ENCODE measurements around the gene SPG21.

SPG21 gene

DNA sequence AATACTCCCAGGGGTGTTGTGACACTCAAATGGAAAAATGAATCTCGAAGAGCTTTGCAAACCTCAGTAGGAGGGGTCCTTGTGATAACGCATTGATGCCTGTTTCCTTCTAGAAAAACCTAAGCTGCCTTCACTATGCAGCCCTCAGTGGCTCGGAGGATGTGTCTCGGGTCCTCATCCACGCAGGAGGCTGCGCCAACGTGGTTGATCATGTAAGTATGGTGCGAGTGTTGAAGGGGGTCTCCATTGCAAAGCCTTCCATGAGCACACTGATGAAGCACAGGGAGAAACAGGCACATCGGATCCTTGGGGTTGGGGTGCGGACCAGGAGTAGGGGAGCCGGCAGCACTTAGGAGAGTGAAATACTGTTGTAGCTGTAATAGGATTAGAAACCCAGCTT, 55.7 kb downstream of the SPG21 start:
- DNase-seq = no peak
- H3K36me3 Mint-ChIP-seq (ENCODE audit: low read depth) = no peaks in the 10 kb centered on the region
- H3K4me1 Mint-ChIP-seq (ENCODE audit: low read depth) = no peaks in the 10 kb centered on the region
- no peaks in the 10 kb centered on the region for H3K9me3 Mint-ChIP-seq
- no peaks in the 10 kb centered on the region for H3K27me3 Mint-ChIP-seq
- H3K4me3 Mint-ChIP-seq = no peak overlapping the region
- no peak overlapping the region for H3K27ac Mint-ChIP-seq

DNA sequence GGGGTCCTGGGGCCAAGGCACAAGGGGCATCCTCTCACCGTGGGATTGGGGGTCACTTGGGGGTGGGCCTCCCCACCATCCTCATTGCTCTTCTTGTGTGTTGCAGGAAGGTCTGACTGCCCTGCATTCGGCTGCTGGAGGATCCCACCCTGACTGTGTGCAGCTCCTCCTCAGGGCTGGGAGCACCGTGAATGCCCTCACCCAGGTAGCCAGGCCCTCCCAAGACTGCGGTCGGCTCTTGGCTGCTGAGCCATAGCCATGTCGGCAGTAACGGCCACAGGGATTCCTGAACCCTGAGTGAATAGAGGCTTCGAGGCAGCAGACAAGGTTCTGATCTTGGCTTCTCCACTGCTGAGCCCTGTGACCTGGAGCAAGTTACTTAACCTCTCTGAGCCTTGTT, 58.3 kb downstream of the SPG21 start:
- Mint-ChIP-seq H3K4me3 (no peak overlapping the region), H3K36me3 (ENCODE audit: low read depth) (no peaks in the 10 kb centered on the region), H3K27me3 (no peaks in the 10 kb centered on the region), H3K27ac (no peak overlapping the region), H3K9me3 (no peaks in the 10 kb centered on the region), H3K4me1 (ENCODE audit: low read depth) (no peaks in the 10 kb centered on the region)
- DNase-seq = no peak

DNA sequence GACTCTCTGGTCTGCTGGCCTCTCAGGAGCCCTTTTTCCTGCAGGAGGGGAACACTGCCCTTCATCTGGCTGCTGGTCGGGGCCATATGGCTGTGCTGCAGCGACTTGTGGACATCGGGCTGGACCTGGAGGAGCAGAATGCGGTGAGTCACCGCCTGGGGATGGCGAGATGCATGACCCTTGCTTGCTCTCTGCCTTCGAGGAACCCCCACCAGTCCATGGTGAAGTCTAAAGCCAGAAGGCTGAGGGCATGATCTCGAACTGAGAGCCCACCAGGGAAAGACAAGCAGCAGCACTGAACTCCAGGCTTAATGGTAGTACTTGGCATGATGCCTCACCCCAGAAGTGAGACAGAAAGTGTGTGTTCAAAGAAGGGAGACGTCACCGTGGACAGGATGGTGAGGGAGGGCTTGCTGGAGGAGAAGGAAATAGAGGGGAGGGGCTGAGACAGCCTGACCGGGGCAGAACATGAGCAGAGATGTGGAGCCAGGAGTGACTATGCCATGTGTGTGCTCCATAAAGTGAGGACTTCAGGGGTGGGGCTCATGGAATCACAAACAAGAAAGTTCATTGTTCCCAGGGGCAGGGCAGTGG, 58.8 kb downstream of the SPG21 start:
- H3K4me1 Mint-ChIP-seq (ENCODE audit: low read depth) = no peaks in the 10 kb centered on the region
- no peak overlapping the region for H3K4me3 Mint-ChIP-seq
- DNase-seq = no peak
- no peaks in the 10 kb centered on the region for H3K27me3 Mint-ChIP-seq
- no peaks in the 10 kb centered on the region for H3K9me3 Mint-ChIP-seq
- no peaks in the 10 kb centered on the region for H3K36me3 Mint-ChIP-seq (ENCODE audit: low read depth)
- H3K27ac Mint-ChIP-seq = no peak overlapping the region

DNA sequence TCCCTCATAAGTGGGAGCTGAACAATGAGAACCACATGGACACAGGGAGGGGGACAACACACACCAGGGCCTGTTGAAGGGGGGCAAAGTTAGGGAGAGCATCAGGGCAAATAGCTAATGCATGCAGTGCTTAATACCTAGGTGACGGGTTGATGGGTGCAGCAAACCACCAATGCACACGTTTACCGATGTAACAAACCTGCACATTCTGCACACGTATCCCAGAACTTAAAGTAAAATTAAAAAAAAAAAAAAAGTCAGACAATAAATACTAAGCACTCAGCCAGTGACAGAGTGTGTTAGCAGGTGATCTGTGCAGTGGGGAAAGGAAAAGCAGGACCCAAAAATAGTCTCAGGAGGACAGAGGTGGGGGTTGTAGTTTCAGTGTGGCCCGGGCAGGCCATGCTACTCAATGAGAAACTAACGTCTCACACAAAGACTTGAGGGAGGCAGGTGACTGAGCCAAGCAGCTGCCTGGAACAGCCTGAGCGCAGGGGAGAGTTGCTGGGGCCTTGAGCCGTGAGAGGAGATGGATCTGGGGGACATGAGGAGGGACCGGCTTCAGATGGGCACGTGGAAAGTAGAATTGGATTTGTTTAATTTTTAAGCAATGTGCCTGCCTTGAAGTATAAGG, 59.6 kb downstream of the SPG21 start:
- no peak overlapping the region for H3K27ac Mint-ChIP-seq
- no peaks in the 10 kb centered on the region for H3K4me1 Mint-ChIP-seq (ENCODE audit: low read depth)
- H3K9me3 Mint-ChIP-seq = no peaks in the 10 kb centered on the region
- no peak overlapping the region for H3K4me3 Mint-ChIP-seq
- H3K27me3 Mint-ChIP-seq = no peaks in the 10 kb centered on the region
- H3K36me3 Mint-ChIP-seq (ENCODE audit: low read depth) = no peaks in the 10 kb centered on the region
- DNase-seq = no peak

DNA sequence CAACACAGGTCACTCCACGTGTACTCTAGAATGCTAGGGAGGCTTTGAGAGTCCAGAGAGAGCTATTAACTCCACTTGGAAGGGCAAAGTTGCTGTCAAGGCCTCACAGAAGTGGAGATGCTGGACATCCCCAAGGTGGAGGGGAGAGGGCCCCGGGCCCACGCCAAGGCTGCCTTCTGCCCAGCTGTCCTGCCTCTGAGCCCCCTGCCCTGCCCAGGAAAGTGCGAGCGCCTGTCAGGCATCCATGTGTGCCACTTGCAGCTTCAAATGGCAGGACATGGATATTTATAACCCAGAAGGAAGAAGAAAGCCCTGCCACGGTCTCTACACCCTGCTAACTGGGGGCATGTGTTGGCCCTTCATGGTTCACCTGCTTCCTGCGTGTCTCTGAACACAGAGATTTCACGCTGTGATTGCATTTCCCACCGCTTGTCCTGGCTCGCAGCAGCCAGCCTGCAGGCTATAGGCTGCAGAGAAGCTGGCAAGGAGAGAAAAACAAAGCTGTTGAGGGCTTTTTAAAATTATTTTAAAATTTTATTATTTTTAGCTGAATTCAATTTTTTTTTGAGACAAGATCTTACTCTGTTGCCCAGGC, 61.0 kb downstream of the SPG21 start:
- no peaks in the 10 kb centered on the region for H3K4me1 Mint-ChIP-seq (ENCODE audit: low read depth)
- no peak for DNase-seq
- H3K27me3 Mint-ChIP-seq = no peaks in the 10 kb centered on the region
- no peaks in the 10 kb centered on the region for H3K36me3 Mint-ChIP-seq (ENCODE audit: low read depth)
- no peak overlapping the region for H3K4me3 Mint-ChIP-seq
- no peak overlapping the region for H3K27ac Mint-ChIP-seq
- no peaks in the 10 kb centered on the region for H3K9me3 Mint-ChIP-seq

DNA sequence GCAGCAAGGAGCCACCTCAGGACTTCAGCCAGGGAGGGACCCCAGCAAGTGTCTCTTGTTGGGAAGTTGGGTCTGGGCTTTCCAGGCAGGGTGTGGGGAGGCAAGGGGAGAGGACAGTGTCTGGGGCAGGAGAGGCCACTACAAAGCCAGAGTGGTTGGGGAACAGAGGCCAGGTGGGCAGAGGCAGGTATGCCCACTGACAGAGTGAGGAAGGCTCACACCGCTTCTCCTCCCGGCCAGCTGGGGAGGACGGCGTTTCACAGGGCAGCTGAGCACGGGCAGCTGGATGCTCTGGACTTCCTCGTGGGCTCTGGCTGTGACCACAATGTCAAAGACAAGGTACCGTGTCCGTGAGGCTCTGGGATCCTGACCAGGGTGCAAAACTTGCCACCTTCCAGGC, 63.1 kb downstream of the SPG21 start:
- no peaks in the 10 kb centered on the region for H3K4me1 Mint-ChIP-seq (ENCODE audit: low read depth)
- no peaks in the 10 kb centered on the region for H3K36me3 Mint-ChIP-seq (ENCODE audit: low read depth)
- H3K4me3 Mint-ChIP-seq = no peak overlapping the region
- H3K27ac Mint-ChIP-seq = no peak overlapping the region
- H3K27me3 Mint-ChIP-seq = no peaks in the 10 kb centered on the region
- no peak for DNase-seq
- H3K9me3 Mint-ChIP-seq = no peaks in the 10 kb centered on the region

DNA sequence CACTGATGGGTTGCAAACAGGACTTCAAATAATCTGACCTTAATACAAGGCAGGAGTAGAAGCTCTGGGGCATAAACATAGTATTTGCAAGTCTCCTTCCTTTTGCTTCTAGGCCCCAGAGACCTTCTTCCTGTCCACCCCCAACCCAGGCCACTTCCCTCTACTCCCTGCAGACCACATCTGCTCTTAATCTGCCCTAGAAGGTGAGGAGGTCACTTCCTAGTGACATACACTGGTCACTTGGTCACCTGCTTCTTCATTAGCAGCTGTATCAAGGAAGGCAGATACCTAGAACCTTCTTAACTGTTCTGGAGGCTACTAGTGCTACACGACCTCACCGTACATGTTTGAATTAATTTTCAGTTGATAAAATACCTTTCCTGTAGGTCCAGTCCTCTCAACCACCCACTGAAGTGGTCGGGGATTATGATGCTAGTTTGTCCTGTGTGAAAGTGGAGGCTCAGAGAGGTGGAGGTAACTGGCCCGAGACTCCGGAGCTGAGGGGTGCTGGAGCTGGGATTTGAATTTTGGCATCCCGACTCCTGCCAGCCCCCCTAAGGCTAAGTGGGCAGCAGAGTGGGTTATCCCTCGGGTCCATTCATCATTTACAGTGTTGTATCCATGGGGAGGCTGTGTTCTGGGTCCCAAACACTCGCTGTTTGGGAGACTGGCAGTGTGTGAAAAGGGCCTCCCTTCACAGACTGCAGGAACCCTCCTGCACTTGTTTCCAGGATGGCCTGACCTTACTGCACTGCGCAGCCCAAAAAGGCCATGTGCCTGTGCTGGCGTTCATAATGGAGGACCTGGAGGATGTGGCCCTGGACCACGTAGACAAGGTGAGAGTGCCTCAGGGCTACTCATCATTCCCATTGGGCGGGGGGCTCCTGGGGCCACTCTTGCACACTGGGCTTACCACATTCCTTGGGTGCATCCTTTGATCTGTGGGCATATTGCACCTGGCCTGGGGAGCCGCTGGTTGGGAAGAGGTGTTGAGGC, 64.1 kb downstream of the SPG21 start:
- Mint-ChIP-seq H3K4me3 (no peak overlapping the region), H3K36me3 (ENCODE audit: low read depth) (no peaks in the 10 kb centered on the region), H3K4me1 (ENCODE audit: low read depth) (no peaks in the 10 kb centered on the region), H3K9me3 (no peaks in the 10 kb centered on the region), H3K27ac (no peak overlapping the region), H3K27me3 (no peaks in the 10 kb centered on the region)
- DNase-seq = no peak

DNA sequence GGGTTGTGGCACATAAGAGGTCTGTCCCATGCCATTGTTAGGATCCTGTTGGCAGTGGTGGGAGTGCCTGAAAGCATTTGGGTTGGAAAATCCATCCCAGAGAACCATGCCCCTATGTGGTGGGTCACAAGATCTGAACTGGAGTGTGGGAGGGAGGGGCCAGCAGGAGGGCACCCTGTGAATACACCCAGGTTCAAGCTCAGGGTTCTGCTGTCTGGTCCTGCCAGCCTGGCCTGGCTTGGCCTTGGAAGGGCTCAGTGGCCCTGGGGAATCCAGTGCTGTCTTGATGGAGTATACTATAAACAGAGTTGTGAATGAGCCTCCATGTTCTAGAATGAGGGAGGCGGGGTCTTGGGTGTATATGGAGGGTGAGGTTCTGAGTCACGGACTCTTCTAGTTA, 66.2 kb downstream of the SPG21 start:
- Mint-ChIP-seq H3K36me3 (ENCODE audit: low read depth) (no peaks in the 10 kb centered on the region), H3K9me3 (no peaks in the 10 kb centered on the region), H3K4me1 (ENCODE audit: low read depth) (no peaks in the 10 kb centered on the region), H3K4me3 (no peak overlapping the region), H3K27me3 (no peaks in the 10 kb centered on the region), H3K27ac (no peak overlapping the region)
- DNase-seq = no peak

DNA sequence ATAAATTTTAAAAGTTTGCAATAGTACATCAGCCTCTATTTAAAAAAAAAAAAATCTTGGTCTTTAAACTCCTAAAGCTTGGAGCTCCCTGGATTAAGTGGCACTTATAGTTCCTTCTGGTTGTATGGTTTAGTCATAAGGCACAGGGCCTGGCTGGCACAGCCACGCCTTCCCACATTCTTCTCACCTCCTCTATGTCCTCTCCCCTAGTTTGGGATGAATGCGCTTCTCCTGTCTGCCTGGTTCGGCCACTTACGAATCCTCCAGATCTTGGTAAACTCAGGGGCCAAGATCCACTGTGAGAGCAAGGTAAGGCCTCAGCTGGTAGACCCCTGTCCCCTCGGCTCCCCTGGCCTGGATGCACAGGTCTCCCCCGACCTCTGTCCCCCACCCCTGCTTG, 68.0 kb downstream of the SPG21 start:
- Mint-ChIP-seq H3K27ac (no peak overlapping the region), H3K27me3 (no peaks in the 10 kb centered on the region), H3K4me1 (ENCODE audit: low read depth) (no peaks in the 10 kb centered on the region), H3K4me3 (no peak overlapping the region), H3K9me3 (no peaks in the 10 kb centered on the region), H3K36me3 (ENCODE audit: low read depth) (no peaks in the 10 kb centered on the region)
- DNase-seq = no peak

DNA sequence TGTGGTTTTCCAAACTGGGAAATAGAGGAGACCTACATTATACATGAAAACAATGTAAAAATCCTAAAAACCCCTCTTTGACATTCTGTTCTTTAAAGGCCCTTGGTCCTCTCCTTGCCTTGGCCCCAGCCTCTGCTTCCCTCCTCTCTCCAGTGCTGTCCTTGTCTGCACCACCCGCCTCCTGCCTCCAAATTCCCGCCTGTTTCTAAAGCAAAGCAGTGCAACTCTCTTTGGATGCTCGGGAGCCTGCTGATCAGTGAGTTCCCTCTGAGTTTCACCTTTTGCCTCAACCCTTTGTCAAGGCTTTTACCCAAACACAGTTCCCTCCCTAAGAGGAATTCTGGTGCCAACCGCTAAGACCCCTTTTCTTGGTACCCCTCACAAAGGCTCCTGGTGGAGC, 70.0 kb downstream of the SPG21 start:
- no peak for DNase-seq
- no peaks in the 10 kb centered on the region for H3K4me1 Mint-ChIP-seq (ENCODE audit: low read depth)
- H3K4me3 Mint-ChIP-seq = no peak overlapping the region
- no peak overlapping the region for H3K27ac Mint-ChIP-seq
- H3K36me3 Mint-ChIP-seq (ENCODE audit: low read depth) = no peaks in the 10 kb centered on the region
- no peaks in the 10 kb centered on the region for H3K9me3 Mint-ChIP-seq
- no peaks in the 10 kb centered on the region for H3K27me3 Mint-ChIP-seq

DNA sequence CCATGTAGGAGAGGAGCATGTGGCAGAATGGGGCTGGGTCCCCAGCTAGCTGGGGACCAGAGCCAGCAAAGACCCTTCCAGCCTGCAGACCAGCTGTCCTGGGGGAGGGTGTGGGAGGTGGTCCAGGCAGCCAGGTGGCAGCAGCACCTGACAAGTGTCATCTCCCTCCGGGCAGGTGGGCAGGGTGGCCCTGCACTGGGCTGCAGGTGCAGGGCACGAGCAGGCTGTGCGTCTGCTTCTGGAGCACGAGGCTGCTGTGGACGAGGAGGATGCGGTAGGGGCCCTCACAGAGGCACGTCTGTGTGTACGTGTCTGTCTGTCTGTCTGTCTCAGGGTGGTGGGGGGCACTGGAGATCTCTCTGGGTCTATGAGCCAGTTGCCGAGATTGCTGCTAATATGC, 72.5 kb downstream of the SPG21 start:
- no peak for DNase-seq
- H3K4me1 Mint-ChIP-seq (ENCODE audit: low read depth) = no peaks in the 10 kb centered on the region
- H3K27ac Mint-ChIP-seq = no peak overlapping the region
- H3K4me3 Mint-ChIP-seq = no peak overlapping the region
- no peaks in the 10 kb centered on the region for H3K9me3 Mint-ChIP-seq
- H3K36me3 Mint-ChIP-seq (ENCODE audit: low read depth) = no peaks in the 10 kb centered on the region
- H3K27me3 Mint-ChIP-seq = peaks cover 8% of the 10 kb centered on the region

DNA sequence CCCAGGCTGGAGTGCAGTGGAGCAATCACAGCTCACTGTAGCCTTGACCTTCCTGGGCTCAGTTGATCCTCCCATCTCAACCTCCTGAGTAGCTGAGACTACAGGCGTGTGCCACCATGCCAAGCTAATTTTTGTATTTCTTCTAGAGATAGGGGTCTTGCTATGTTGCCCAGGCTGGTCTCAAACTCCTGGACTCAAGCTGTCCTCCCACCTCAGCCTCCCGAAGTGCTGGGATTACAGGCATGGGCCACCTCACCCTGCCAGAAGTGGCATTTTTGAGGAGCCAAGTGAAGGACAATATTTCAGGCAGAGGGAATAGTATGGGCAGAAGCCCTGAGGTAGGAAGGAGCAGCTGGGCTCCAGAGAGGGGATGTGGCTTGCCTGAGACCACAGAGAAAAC, 73.3 kb downstream of the SPG21 start:
- Mint-ChIP-seq H3K27ac (no peak overlapping the region), H3K9me3 (no peaks in the 10 kb centered on the region), H3K4me3 (no peak overlapping the region), H3K4me1 (ENCODE audit: low read depth) (peaks cover 3% of the 10 kb centered on the region), H3K36me3 (ENCODE audit: low read depth) (no peaks in the 10 kb centered on the region), H3K27me3 (peaks cover 13% of the 10 kb centered on the region)
- DNase-seq = no peak

DNA sequence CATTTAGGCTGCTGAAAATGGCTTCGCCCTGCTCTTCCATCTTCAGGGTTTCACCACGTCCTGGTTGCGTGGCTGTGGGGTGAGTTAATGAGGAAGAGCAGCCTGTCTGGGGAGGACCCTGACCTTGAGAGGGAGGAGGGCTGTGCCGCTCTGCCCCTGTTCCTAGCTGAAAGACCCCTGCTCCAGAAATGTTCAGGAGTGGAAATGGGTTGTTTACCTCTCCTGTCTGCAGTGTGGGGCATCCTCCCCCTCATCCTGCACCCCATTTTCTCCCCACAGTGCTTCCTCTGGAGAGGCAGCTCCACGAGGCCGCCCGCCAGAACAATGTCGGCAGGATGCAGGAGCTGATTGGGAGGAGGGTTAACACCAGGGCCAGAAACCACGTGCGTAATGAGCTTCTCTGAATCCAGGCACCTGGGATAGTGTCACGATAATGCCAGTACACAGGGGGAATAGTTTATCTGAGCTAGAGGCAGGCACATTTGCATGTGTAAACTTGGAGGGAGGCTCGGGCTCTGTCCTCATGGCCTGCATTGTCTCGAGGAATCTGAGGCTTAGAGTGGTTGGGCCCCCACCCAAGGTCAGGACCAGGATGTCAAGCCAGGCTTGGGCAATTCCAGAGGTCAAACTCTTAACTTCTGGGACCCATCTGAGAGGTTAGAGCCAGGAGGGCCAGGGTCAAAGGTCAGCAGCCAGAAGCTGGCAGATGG, 74.0 kb downstream of the SPG21 start:
- Mint-ChIP-seq H3K9me3 (no peaks in the 10 kb centered on the region), H3K27ac (no peak overlapping the region), H3K27me3 (peaks cover 19% of the 10 kb centered on the region), H3K4me3 (no peak overlapping the region), H3K36me3 (ENCODE audit: low read depth) (no peaks in the 10 kb centered on the region), H3K4me1 (ENCODE audit: low read depth) (peaks cover 7% of the 10 kb centered on the region)
- DNase-seq = no peak

All from activated T-cell treated with anti-CD3 and anti-CD28 coated beads, Interleukin-2, amount 50 U/mL, for 24 hours (primary cell).